ENCODE measurements around the gene TRAPPC3. TPM values are rescaled to one million over a fixed set of nuclear protein-coding genes. Genes with fewer than 3 reads are reported as not detected.

The TRAPPC3 gene
- total RNA-seq, 1 donor from 2014 or later = 68.5 TPM

DNA sequence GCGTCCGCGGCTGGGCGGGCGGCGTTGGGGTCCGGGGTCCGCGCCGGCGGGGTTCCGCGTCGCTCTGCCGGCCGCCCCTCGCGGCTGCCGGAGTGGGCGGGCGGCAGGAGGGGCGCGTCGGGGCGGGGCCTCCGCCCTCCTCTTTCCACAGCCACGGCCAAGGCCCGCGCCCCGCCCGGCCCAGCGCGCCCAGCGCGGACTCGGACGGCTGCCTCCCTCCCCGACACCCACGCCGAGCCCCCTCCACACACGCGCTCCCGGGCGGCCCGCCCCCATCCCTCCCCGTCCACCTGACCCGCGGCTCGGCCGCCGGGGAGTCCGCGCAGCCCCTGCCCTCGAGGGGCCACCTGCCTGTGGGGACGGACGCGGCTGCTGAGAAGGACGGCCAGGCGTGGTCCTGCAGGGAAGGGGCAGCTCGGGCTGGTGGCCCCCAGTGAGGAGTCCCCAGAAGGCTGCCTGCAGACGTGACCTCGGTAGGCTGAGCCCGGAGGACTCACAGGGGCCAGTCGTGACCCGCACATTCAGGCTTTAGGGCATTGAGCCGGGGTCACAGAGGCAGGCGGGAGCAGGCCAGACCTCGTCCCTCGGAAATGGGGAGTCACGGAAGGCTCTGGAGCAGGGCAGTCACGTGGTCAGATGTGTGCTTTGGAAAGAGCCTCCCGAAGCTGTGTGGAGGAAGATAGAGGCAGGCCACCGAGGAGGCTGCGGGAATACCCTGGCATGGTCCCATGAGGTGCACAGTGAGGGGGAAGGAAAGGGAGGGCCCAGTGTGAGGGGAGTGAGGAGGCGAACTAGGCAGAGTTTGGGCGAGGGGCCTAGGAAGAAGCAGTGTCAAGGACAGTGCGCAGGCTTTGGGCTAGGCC lies 23.9 kb downstream of the TRAPPC3 start, which contains the start of gene COL8A2:
TSS of gene COL8A2 (minus strand) at position 94 of the 863 bp plus-strand sequence. CDS start 24,980 bp downstream, outside the sequence.
- no peaks in the 10 kb centered on the region for H3K36me3 Mint-ChIP-seq
- H3K27me3 Mint-ChIP-seq (ENCODE audit: low read depth) = peaks cover 43% of the 10 kb centered on the region
- no peak for DNase-seq (ENCODE audit: low spot score in 2 of 2, unreplicated experiment in 2 of 2)
- no peaks in the 10 kb centered on the region for H3K9me3 Mint-ChIP-seq
- no peak within 1 kb of the TSS for H3K27ac Mint-ChIP-seq
- H3K4me3 Mint-ChIP-seq = peak within 1 kb of the TSS; percentile 67
- TF ChIP-seq, protein P1, sequence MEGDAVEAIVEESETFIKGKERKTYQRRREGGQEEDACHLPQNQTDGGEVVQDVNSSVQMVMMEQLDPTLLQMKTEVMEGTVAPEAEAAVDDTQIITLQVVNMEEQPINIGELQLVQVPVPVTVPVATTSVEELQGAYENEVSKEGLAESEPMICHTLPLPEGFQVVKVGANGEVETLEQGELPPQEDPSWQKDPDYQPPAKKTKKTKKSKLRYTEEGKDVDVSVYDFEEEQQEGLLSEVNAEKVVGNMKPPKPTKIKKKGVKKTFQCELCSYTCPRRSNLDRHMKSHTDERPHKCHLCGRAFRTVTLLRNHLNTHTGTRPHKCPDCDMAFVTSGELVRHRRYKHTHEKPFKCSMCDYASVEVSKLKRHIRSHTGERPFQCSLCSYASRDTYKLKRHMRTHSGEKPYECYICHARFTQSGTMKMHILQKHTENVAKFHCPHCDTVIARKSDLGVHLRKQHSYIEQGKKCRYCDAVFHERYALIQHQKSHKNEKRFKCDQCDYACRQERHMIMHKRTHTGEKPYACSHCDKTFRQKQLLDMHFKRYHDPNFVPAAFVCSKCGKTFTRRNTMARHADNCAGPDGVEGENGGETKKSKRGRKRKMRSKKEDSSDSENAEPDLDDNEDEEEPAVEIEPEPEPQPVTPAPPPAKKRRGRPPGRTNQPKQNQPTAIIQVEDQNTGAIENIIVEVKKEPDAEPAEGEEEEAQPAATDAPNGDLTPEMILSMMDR (IDR thresholded peaks at IDR 0.05; ENCODE audit: unreplicated experiment) = no peak
- H3K4me1 Mint-ChIP-seq = peaks cover 36% of the 10 kb centered on the region

DNA sequence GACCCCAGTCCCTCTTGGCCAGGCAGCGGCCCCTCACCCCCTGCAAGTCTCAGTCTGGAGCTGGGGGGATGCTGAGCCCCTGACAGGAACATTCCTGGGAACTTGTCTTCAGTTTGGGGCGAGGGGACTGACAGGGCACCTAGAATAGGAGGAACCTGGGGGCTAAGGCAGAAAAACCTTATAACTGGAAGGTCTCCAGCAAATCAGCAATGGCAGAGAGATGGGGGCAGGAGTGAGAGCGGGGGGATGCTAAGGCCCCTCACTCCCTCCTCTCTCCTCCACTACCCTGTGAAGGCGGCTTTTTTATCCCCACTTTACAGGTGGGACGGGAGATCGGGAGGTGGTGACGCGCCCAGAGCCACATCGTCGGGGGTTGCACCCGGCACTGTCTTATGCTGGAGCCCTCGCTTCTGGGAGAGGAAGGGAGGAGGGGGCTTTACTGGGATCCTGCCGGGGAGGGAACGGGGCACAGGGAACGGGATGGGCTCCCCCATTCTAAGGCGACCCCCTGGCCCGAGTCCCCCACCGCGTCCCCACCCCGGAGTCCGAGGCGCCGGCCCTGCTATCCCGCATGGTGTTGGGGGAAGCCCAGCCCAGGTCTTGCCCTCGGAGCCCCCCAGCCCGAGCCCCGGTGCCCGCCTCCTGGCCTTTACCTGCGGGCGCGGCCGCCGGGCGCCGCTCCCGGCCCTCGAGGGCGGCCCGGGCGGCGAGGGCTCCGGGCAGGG lies 24.7 kb downstream of the TRAPPC3 start:
- peak overlapping the region; percentile 67 for H3K4me3 Mint-ChIP-seq
- H3K36me3 Mint-ChIP-seq = no peaks in the 10 kb centered on the region
- H3K27me3 Mint-ChIP-seq (ENCODE audit: low read depth) = peaks cover 43% of the 10 kb centered on the region

GRCh38 chr1:36123356-36123755 lies 25.9 kb downstream of the TRAPPC3 start:
- no peak overlapping the region for H3K4me3 Mint-ChIP-seq
- TF ChIP-seq, protein P1 (IDR thresholded peaks at IDR 0.05; ENCODE audit: unreplicated experiment) = no peak
- peaks cover 41% of the 10 kb centered on the region for H3K4me1 Mint-ChIP-seq
- no peak for DNase-seq (ENCODE audit: low spot score in 2 of 2, unreplicated experiment in 2 of 2)
- no peaks in the 10 kb centered on the region for H3K9me3 Mint-ChIP-seq
- H3K36me3 Mint-ChIP-seq = no peaks in the 10 kb centered on the region
- peak overlapping the region; percentile 3 for H3K27ac Mint-ChIP-seq
- H3K27me3 Mint-ChIP-seq (ENCODE audit: low read depth) = peaks cover 42% of the 10 kb centered on the region

More for the DNA sequence above, 24.7 kb downstream of the TRAPPC3 start:
- Mint-ChIP-seq H3K4me1 (peaks cover 39% of the 10 kb centered on the region), H3K27ac (no peak overlapping the region), H3K9me3 (no peaks in the 10 kb centered on the region)
- DNase-seq (ENCODE audit: low spot score in 2 of 2, unreplicated experiment in 2 of 2) = no peak
- TF ChIP-seq, protein P1 (IDR thresholded peaks at IDR 0.05; ENCODE audit: unreplicated experiment) = no peak

DNA sequence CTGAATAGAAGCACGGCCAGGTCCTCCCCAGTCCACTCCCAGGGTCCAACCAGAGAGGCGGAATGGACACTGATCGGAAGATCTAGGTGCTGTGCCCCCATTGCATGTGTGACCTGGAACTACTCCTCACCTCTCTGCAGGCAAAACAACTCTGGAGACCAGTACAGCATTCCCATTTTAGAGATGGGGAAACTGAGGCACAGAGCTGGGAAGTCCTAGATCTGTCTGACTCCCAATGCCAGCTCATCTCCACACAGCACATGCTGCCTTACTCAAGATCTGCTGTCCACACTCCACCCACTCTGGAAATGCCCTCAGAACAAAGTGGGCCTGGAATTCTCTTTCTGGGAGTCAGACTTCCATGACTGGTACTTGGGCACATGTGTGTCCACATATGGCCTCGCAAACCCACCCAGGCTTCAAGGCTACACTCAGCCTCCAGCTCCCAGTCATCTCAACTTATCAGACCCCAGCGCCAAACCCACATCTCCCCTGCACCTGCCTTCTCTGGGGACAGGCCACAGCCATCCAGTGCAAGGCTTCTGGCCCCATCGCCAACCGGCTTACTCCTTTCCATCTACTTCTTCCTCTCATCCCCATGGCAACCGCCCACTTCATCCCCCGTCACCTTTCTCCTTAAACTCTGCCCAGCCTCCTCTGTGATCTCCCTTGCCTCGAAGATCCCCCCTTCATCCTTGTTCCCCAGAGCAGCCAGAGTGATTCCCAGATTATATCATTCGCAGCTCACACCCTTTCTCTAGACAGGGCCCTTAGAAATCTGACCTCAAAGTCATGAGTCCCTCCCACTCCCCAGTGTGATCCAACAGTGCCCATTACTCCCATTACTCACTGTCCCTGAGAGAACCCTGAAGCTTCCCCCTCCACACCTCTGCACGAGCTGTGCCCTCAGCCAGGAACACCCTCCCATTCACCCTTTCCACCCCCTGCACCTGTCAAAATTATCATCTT lies 26.9 kb downstream of the TRAPPC3 start:
- TF ChIP-seq, protein P1 (IDR thresholded peaks at IDR 0.05; ENCODE audit: unreplicated experiment) = no peak
- H3K4me1 Mint-ChIP-seq = peaks cover 37% of the 10 kb centered on the region
- H3K27ac Mint-ChIP-seq = no peak overlapping the region
- H3K4me3 Mint-ChIP-seq = no peak overlapping the region
- DNase-seq (ENCODE audit: low spot score in 2 of 2, unreplicated experiment in 2 of 2) = no peak
- H3K9me3 Mint-ChIP-seq = no peaks in the 10 kb centered on the region
- no peaks in the 10 kb centered on the region for H3K36me3 Mint-ChIP-seq
- H3K27me3 Mint-ChIP-seq (ENCODE audit: low read depth) = peaks cover 40% of the 10 kb centered on the region

DNA sequence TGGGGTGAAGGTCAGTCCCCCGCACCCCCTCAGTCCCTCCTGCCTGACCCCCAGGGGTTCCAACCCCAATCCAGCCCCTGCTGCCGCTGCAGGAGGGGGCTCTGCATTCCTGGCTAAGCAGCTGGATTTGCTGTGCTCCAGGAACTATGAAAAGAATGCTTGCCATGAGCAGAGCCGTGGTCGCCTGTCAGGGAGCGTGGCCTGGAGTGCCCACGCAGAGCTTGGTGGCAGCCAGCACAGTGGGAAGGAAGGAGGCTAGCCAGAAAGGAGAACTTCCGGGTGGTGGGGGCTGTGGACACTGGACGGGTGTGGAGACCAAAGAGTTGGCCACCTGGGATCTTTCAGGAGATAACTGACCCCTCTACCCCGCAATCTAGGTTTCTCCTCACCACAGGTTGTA lies 29.8 kb downstream of the TRAPPC3 start:
- TF ChIP-seq, protein P1 (IDR thresholded peaks at IDR 0.05; ENCODE audit: unreplicated experiment) = no peak
- H3K27me3 Mint-ChIP-seq (ENCODE audit: low read depth) = peaks cover 23% of the 10 kb centered on the region
- no peaks in the 10 kb centered on the region for H3K36me3 Mint-ChIP-seq
- H3K9me3 Mint-ChIP-seq = no peaks in the 10 kb centered on the region
- no peak for DNase-seq (ENCODE audit: low spot score in 2 of 2, unreplicated experiment in 2 of 2)
- peak overlapping the region; percentile 71 for H3K27ac Mint-ChIP-seq
- H3K4me1 Mint-ChIP-seq = peaks cover 24% of the 10 kb centered on the region
- no peak overlapping the region for H3K4me3 Mint-ChIP-seq
